MCF 10A (cell line): Measurements from ENCODE around the gene ADSS1. TPM values are rescaled to one million over a fixed set of nuclear protein-coding genes. Genes with fewer than 3 reads are reported as not detected.

Source experiments
- BruUV-seq: library from RNA; stranded (reverse); fragments of 400-500 nt; replicated peaks from 2 replicates; lab custom pipeline; 2021; lab: Mats Ljungman, UMichigan
- CTCF ChIA-PET: fragments of 300-600 bp; sonication (Branson Sonifier 250); formaldehyde crosslinking; extraction: SDS; loops from one replicate; lab custom pipeline; 2021; ENCODE audit warnings: antibody characterized with exemption, inconsistent platforms; lab: Yijun Ruan, JAX
- POLR2A ChIA-PET: fragments of 300-600, 350-650 bp; sonication (Branson Sonifier 250); formaldehyde crosslinking; extraction: SDS; loops from one replicate; lab custom pipeline; 2020; ENCODE audit warnings: antibody characterized with exemption, inconsistent platforms; lab: Yijun Ruan, JAX
- DNase-seq: peaks from one replicate; pipeline ENCODE4 v3.0.0-alpha.2; 2018; ENCODE audit not compliant: unreplicated experiment
- H3K27ac Mint-ChIP-seq: one replicate; pipeline ENCODE4 v1.8.0; 2022; ENCODE audit warnings: mild to moderate bottlenecking, low read depth, mixed read lengths; ENCODE audit not compliant: unreplicated experiment
- H3K27me3 Mint-ChIP-seq: one replicate; pipeline ENCODE4 v1.8.0; 2022; ENCODE audit warnings: mixed read lengths; ENCODE audit not compliant: insufficient read depth, unreplicated experiment
- H3K36me3 Mint-ChIP-seq: one replicate; pipeline ENCODE4 v1.8.0; 2022; ENCODE audit warnings: mild to moderate bottlenecking, moderate library complexity, mixed read lengths; ENCODE audit not compliant: insufficient read depth, unreplicated experiment
- H3K4me1 Mint-ChIP-seq: one replicate; pipeline ENCODE4 v1.8.0; 2022; ENCODE audit warnings: mixed read lengths; ENCODE audit not compliant: insufficient read depth, unreplicated experiment
- H3K4me3 Mint-ChIP-seq: one replicate; pipeline ENCODE4 v1.8.0; 2022; ENCODE audit warnings: mild to moderate bottlenecking, moderate library complexity, mixed read lengths; ENCODE audit not compliant: unreplicated experiment
- H3K9me3 Mint-ChIP-seq: one replicate; pipeline ENCODE4 v1.8.0; 2022; ENCODE audit warnings: mixed read lengths; ENCODE audit not compliant: unreplicated experiment
- intact Hi-C: fragments of 100-400 bp; cut with micrococcal nuclease; formaldehyde crosslinking; loops from 2 replicates; pipeline ENCODE4 v1.14.1; 2022
- total RNA-seq: library from RNA; stranded (reverse); gene quantifications from 2 replicates; pipeline ENCODE4 v1.2.3, GENCODE V29; 2022
- TF ChIP-seq, protein P1 (sequence below): fragments of 200-600 bp; IDR thresholded peaks from one replicate; pipeline ENCODE4 v1.8.0; 2022; ENCODE audit warnings: antibody characterized with exemption, mild to moderate bottlenecking; ENCODE audit not compliant: unreplicated experiment

Gene ADSS1
- total RNA-seq, 1 experiment from 2014 or later = 2.9 TPM

GRCh38 chr14:104706733-104707607 lies 17.1 kb upstream of the ADSS1 start:
- Mint-ChIP-seq H3K27ac (no peak overlapping the region), H3K4me1 (peaks cover 6% of the 10 kb centered on the region), H3K9me3 (no peaks in the 10 kb centered on the region), H3K27me3 (no peaks in the 10 kb centered on the region), H3K4me3 (no peak overlapping the region), H3K36me3 (peaks cover 40% of the 10 kb centered on the region)
- intact Hi-C loops = no loop called here
- ChIA-PET CTCF (interaction anchor here (1.2 kb wide), 1 partner anchor 15 kb away, joined by 4 read pairs; no protein-coding TSS in a partner anchor), POLR2A (interaction anchor here (0.6 to 1.5 kb wide), 3 partner anchors 9 to 29 kb away, joined by 3 to 4 read pairs (median 4); no protein-coding TSS in a partner anchor)
- no TSS peak for BruUV-seq
- TF ChIP-seq, protein P1, sequence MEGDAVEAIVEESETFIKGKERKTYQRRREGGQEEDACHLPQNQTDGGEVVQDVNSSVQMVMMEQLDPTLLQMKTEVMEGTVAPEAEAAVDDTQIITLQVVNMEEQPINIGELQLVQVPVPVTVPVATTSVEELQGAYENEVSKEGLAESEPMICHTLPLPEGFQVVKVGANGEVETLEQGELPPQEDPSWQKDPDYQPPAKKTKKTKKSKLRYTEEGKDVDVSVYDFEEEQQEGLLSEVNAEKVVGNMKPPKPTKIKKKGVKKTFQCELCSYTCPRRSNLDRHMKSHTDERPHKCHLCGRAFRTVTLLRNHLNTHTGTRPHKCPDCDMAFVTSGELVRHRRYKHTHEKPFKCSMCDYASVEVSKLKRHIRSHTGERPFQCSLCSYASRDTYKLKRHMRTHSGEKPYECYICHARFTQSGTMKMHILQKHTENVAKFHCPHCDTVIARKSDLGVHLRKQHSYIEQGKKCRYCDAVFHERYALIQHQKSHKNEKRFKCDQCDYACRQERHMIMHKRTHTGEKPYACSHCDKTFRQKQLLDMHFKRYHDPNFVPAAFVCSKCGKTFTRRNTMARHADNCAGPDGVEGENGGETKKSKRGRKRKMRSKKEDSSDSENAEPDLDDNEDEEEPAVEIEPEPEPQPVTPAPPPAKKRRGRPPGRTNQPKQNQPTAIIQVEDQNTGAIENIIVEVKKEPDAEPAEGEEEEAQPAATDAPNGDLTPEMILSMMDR = no peak
- no peak for DNase-seq

DNA sequence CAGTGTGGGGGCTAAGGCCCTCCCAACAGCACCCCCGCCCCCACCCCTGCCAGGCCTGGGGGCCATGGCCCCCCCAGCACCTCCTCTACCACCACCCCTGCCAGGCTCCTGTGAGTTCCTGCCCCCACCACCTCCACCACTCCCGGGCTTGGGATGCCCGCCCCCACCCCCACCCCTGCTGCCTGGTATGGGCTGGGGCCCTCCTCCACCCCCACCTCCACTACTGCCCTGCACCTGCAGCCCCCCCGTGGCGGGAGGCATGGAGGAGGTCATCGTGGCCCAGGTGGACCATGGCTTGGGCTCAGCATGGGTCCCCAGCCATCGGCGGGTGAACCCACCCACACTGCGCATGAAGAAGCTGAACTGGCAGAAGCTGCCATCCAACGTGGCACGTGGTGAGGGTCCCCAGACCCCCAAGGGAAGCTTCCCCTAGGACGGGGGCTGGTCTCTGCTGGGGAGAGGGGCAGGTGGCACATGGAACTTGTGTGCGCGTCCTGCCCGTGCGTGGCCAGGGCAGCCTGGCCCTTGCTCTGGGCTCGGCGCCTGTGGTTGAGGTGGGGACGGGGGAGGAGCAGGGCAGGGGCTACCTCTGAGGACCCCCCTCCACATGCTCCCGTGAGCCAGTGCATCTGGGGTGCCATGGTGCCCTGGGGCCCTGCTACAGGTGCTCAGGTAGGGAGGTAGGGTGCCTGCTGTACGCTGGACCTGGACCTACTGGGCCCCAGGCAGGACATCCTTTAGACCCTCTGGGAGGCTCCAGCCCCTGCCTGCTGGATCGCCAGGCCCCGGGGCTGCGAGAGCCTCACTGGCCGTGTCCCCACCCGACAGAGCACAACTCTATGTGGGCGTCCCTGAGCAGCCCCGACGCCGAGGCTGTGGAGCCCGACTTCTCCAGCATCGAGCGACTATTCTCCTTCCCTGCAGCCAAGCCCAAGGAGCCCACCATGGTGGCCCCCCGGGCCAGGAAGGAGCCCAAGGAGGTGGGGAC lies 16.1 kb upstream of the ADSS1 start:
- POLR2A ChIA-PET = interaction anchor here (1.5 kb wide), 1 partner anchor 27 kb away, joined by 3 read pairs; no protein-coding TSS in a partner anchor
- CTCF ChIA-PET = interaction anchor here (1.1 to 2.4 kb wide), 5 partner anchors 10 to 61 kb away, joined by 4 to 10 read pairs (median 9); no protein-coding TSS in a partner anchor
- TF ChIP-seq, protein P1 = no peak
- no peak for DNase-seq
- no peak overlapping the region for H3K27ac Mint-ChIP-seq
- H3K4me3 Mint-ChIP-seq = no peak overlapping the region
- no peaks in the 10 kb centered on the region for H3K9me3 Mint-ChIP-seq
- intact Hi-C loops = loop anchor here (1.0 kb wide), 2 partner anchors 19 to 58 kb away; partner anchors contain the start of gene INF2
- peaks cover 6% of the 10 kb centered on the region for H3K4me1 Mint-ChIP-seq
- H3K36me3 Mint-ChIP-seq = peaks cover 42% of the 10 kb centered on the region
- BruUV-seq = no TSS peak
- no peaks in the 10 kb centered on the region for H3K27me3 Mint-ChIP-seq

- intact Hi-C loops = loop anchor here (1.0 kb wide), 2 partner anchors 19 to 58 kb away; partner anchors contain the start of gene INF2
- POLR2A ChIA-PET = no interaction called here
- H3K27ac Mint-ChIP-seq = no peak overlapping the region
- no TSS peak for BruUV-seq
- H3K9me3 Mint-ChIP-seq = no peaks in the 10 kb centered on the region
- TF ChIP-seq, protein P1 = peak; percentile 94
- CTCF ChIA-PET = interaction anchor here (0.6 to 2.4 kb wide), 11 partner anchors 11 to 930 kb away, joined by 3 to 12 read pairs (median 5); partner anchors contain the start of gene ADSS1
- H3K4me3 Mint-ChIP-seq = no peak overlapping the region
- peaks cover 40% of the 10 kb centered on the region for H3K36me3 Mint-ChIP-seq
- DNase-seq = peak; percentile 72
- no peaks in the 10 kb centered on the region for H3K27me3 Mint-ChIP-seq
- peaks cover 6% of the 10 kb centered on the region for H3K4me1 Mint-ChIP-seq
These were observed 15.3 kb upstream of the ADSS1 start for GRCh38 chr14:104708606-104709268.
